Gastrocnemius medialis (tissue), 4 donors: ENCODE data around the gene COPZ2. TPM values are rescaled to one million over a fixed set of nuclear protein-coding genes. Genes with fewer than 3 reads are reported as not detected.

Experiments
- ATAC-seq, 2 donors: fragments of 150-250 bp; one replicate each; pipeline ENCODE4 v1.9.1; 2016
- DNase-seq, 2 donors: peaks; one replicate each; pipeline ENCODE4 v3.0.0-alpha.2; 2019
- H3K27ac ChIP-seq, 4 donors: fragments of 200-600 bp; sonication (generic); 1 replicate in 1 of 4; 2 replicates in 3 of 4; pipeline ENCODE4 v1.5.1; 2016 to 2018; ENCODE audit warnings: mild to moderate bottlenecking in 2 of 4, moderate library complexity in 1 of 4
- H3K27me3 ChIP-seq, 3 donors: fragments of 200-600 bp; sonication (generic) in 2 of 3; 1 replicate in 1 of 3; 2 replicates in 2 of 3; pipeline versions ENCODE4 v1.5.1 to v1.6.0; 2016 to 2019; ENCODE audit warnings: mild to moderate bottlenecking in 1 of 3, moderate library complexity in 1 of 3
- H3K36me3 ChIP-seq, 2 donors: fragments of 200-600 bp; sonication (generic) in 1 of 2; one replicate each; pipeline ENCODE4 v1.5.1; 2017 to 2018
- H3K4me1 ChIP-seq, 2 donors: fragments of 200-600 bp; sonication (generic) in 1 of 2; one replicate each; pipeline ENCODE4 v1.5.1; 2016 to 2017; ENCODE audit warnings: mild to moderate bottlenecking in 2 of 2
- H3K4me3 ChIP-seq, 4 donors: fragments of 200-600 bp; sonication (generic) in 3 of 4; 1 replicate in 1 of 4; 2 replicates in 3 of 4; pipeline ENCODE4 v1.5.1; 2016 to 2019; ENCODE audit warnings: mild to moderate bottlenecking in 2 of 4
- H3K9me3 ChIP-seq, 3 donors: fragments of 200-600 bp; sonication (generic) in 2 of 3; 1 replicate in 1 of 3; 2 replicates in 2 of 3; pipeline ENCODE4 v1.5.1; 2016 to 2019
- CTCF ChIP-seq, 5 experiments: fragments of 450-650 bp in 3 of 5; fragments of 200-600 bp in 2 of 5; sonication (generic) in 2 of 5; IDR thresholded peaks in 4 of 5; conservative IDR thresholded peaks in 1 of 5; 1 replicate in 4 of 5; 2 replicates in 1 of 5; pipeline ENCODE4 v1.5.1; 2016 to 2019; ENCODE audit warnings: antibody characterized with exemption in 5 of 5, mild to moderate bottlenecking in 3 of 5, moderate library complexity in 3 of 5
- POLR2A ChIP-seq, 2 donors: fragments of 450-650 bp; IDR thresholded peaks; one replicate each; pipeline ENCODE4 v1.6.1; 2017; ENCODE audit warnings: antibody characterized with exemption in 2 of 2, mild to moderate bottlenecking in 2 of 2, moderate library complexity in 2 of 2
- in situ Hi-C, 4 donors: fragments of 200-750 bp; cut with MboI; loops; one replicate each; pipeline versions ENCODE4 v1.15.0 to v1.8.0; 2017; ENCODE audit warnings: low sequenced_read_pairs in 4 of 4
- intact Hi-C: fragments of 100-400 bp; cut with DNase I; formaldehyde crosslinking; loops from one replicate; pipeline ENCODE4 v1.15.1; 2023; ENCODE audit warnings: low total_unique reads
- total RNA-seq, 4 donors: library from RNA; depleted of rRNA; stranded (reverse); fragments of >200 nt; gene quantifications; one replicate each; pipeline versions ENCODE4 v1.1.0 to v1.2.3, GENCODE V29; 2016

Gene COPZ2
- total RNA-seq, 4 donors from 2014 or later = 40.5 to 76.9 (median 52.8) TPM

DNA sequence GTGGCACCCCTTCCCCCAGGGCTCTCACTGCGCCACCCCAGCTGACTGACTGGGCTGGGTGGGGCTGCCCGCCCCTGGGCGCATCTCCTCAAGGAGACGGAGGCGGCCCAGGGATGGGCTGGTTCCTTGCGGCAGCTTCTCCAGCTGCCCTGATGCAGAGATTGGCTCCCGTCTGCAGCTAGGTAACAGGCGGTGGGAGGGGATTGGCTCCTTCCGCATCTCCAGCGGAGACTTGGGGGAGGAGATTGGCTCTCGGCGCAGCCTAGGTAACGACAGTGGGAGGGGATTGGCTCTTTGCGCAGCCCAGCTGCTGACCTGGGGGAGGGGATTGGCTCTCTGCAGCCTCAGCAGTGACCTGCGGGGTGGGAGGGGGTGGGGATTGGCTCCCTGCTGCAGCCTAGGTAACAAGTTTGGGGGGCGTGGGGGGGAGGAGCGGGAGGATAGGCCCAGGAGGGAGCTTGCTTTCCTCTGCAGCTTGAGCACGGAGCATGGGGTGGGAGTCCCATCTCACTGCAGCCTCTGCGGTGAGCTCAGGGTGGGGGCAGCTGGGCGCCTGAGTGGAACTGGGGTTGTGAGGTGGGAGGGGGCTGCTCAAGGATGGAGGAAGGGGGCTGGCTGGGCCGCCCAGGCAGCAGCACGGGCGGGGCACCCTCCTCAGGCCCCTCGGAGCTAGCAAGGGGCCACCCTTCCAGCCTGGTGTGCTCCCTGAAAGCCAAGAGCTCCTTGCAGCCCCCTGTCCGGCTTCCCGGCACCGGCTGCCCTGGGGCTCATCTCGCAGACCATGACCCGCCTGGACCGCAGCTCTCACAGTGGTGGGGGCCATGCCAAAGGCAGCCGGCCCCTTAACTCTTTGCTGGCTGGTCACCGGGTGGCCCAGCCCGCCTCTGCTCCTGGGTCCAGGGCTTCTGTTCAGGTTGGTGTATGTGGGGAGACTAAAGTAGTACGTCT lies 16.9 kb upstream of the COPZ2 start:
- DNase-seq (peak; percentile 95 to 97), ATAC-seq (peak; percentile 36 to 41)
- Histone ChIP-seq H3K4me1 (peaks cover 80 to 87% of the 10 kb centered on the region in 2 donors), H3K27ac (peak overlapping the region; percentile 96 to 99 (median 97)), H3K9me3 (no peaks in the 10 kb centered on the region), H3K4me3 (peak overlapping the region; percentile 73 to 93 (median 84)), H3K36me3 (peaks cover 0 to 70% of the 10 kb centered on the region in 2 donors), H3K27me3 (no peaks in the 10 kb centered on the region)
- no peak for TF ChIP-seq CTCF (IDR thresholded peaks at IDR 0.05 in 4 of 5, conservative IDR thresholded peaks at IDR 0.05 in 1 of 5)
- peak; percentile 83 to 91 for TF ChIP-seq POLR2A (IDR thresholded peaks at IDR 0.05)
- intact Hi-C loops = loop anchor here (1.0 kb wide), 1 partner anchor 10 kb away; no protein-coding TSS in a partner anchor
- in situ Hi-C loops = no loop called here

DNA sequence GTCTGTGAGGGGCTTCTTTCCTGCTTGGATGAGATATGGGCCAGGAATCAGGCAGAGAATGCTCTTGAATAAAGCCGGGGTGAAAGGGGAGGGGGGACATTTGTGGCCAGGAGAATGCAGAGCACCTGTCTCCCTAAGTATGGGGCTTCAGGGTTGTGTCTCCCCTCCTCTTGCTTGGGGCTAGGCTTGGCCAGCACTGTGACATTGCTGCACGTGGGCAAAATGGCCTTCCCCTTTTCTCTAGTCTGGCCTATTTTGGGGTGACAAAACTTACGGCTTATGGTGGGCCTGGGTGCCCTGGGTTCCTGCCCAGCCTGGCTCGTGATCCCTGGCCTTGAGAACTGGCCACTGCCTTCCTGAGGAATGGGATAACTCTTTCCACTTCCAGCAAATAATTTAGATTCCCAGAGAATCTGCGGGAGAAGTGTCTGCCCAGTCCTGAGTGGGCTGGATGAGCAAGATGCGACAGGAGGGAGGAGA lies 16.2 kb upstream of the COPZ2 start:
- peak overlapping the region; percentile 73 to 93 (median 84) for H3K4me3 ChIP-seq
- intact Hi-C loops = loop anchor here (1.0 kb wide), 1 partner anchor 11 kb away; no protein-coding TSS in a partner anchor
- in situ Hi-C loops = no loop called here
- H3K27me3 ChIP-seq = no peaks in the 10 kb centered on the region
- no peaks in the 10 kb centered on the region for H3K9me3 ChIP-seq
- peaks cover 0 to 62% of the 10 kb centered on the region in 2 donors for H3K36me3 ChIP-seq
- H3K27ac ChIP-seq = peak overlapping the region; percentile 96 to 99 (median 97)
- H3K4me1 ChIP-seq = peaks cover 73 to 80% of the 10 kb centered on the region in 2 donors
- DNase-seq (peak in 1 of 2 donors; percentile 60), ATAC-seq (peak; percentile 3 to 7)
- TF ChIP-seq CTCF (IDR thresholded peaks at IDR 0.05 in 4 of 5, conservative IDR thresholded peaks at IDR 0.05 in 1 of 5) (no peak), POLR2A (IDR thresholded peaks at IDR 0.05) (no peak)

DNA sequence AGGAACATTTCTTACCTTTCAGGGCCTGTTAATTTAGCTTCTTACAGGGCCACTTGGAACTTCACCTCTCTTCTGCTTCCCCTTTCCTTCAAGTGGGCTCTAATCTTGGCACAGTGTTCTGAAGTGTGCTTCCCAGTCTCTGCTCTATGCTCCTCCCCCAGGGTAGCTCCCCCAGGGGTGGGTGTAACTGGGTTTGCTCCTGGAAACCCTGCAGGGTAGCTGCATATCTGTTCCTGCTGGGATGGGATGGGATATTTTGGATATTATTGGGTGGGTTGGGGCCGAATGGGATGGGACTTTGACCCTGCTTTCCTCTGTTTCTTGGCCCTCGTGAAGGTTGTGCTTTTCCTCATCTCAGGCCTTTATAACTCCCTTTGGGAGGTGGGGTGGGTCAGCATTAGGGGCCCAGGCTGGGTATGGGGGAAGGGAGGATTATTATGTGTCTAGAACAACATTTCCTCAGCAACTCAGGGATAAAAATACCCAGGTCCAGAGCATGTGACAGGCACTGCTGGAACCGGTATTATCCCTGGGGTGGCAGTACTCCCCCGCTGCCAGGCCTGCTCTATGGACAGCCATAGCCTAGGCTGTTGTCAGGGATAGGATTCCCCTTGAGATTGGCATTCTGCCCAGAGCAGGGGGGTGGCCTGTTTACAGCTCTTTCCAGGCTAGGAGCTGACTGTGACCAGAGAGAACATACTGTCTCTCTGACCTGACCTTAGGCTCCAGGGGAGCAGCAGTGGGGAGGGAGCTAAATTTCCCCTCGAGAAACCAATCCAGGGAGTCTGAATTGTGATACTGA lies 15.6 kb upstream of the COPZ2 start:
- TF ChIP-seq POLR2A (IDR thresholded peaks at IDR 0.05) (peak in 1 of 2 donors; percentile 20), CTCF (IDR thresholded peaks at IDR 0.05 in 4 of 5, conservative IDR thresholded peaks at IDR 0.05 in 1 of 5) (no peak)
- Histone ChIP-seq H3K27me3 (no peaks in the 10 kb centered on the region), H3K36me3 (peaks cover 0 to 56% of the 10 kb centered on the region in 2 donors), H3K4me1 (peaks cover 70 to 74% of the 10 kb centered on the region in 2 donors), H3K4me3 (peak overlapping the region; percentile 73 to 93 (median 84)), H3K27ac (peak overlapping the region; percentile 96 to 99 (median 97)), H3K9me3 (no peaks in the 10 kb centered on the region)
- DNase-seq = peak; percentile 99
- peak; percentile 37 to 42 for ATAC-seq
- in situ Hi-C loops (no loop called here), intact Hi-C loops (no loop called here)

DNA sequence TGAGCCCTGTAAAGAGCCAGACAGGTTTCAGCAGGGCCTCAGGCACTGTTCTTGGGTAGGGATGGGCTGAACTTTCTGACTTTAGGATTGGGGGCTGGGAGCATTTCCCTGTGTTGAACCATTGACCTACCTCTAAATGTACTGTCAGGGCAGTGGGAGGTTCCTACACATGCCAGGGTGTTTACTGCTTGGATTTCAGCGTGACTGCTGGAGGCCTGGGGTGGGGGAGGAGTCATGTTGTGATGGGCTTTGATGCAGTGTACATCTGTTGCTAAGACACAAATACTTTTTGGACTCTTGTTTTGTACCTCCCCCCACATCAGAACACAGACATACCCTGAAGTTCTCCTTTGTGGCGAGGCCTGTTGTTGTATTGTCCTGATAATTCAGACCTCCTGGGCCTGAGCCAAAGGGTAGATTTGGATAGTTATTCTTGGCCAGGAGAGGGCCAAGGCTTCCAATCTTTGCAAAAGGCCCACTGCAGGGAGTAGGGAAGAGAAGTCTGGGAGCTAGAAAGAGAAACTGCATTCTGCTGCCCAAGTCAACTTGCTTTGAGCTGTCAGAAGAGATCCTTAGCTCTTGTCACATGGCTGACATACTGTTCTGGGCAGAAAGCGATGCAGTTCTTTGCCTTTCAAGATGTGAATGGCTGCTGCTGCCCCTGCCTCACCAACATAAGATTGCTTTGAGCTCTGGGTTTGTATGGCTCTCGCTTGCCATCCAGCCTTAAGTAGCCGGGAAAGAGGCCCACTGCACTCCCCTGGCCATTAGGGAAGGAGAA lies 14.3 kb upstream of the COPZ2 start:
- intact Hi-C loops (no loop called here), in situ Hi-C loops (no loop called here)
- peaks cover 0 to 43% of the 10 kb centered on the region in 2 donors for H3K36me3 ChIP-seq
- H3K4me3 ChIP-seq = peak overlapping the region; percentile 73 to 93 (median 84)
- TF ChIP-seq POLR2A (IDR thresholded peaks at IDR 0.05) (peak; percentile 59 to 76), CTCF (IDR thresholded peaks at IDR 0.05 in 4 of 5, conservative IDR thresholded peaks at IDR 0.05 in 1 of 5) (peak in 1 of 5 experiments; percentile 11)
- H3K27ac ChIP-seq = peak overlapping the region; percentile 96 to 99 (median 97)
- H3K9me3 ChIP-seq = no peaks in the 10 kb centered on the region
- DNase-seq (peak; percentile 94 to 96), ATAC-seq (peak; percentile 31 to 33)
- H3K4me1 ChIP-seq = peaks cover 65 to 67% of the 10 kb centered on the region in 2 donors
- no peaks in the 10 kb centered on the region for H3K27me3 ChIP-seq
